ENCODE data around the gene ABCC4. TPM values are rescaled to one million over a fixed set of nuclear protein-coding genes. Genes with fewer than 3 reads are reported as not detected.

The ABCC4 gene
- polyA plus RNA-seq, 3 donors, result 21.2 to 22.6 (median 22.4) TPM

DNA sequence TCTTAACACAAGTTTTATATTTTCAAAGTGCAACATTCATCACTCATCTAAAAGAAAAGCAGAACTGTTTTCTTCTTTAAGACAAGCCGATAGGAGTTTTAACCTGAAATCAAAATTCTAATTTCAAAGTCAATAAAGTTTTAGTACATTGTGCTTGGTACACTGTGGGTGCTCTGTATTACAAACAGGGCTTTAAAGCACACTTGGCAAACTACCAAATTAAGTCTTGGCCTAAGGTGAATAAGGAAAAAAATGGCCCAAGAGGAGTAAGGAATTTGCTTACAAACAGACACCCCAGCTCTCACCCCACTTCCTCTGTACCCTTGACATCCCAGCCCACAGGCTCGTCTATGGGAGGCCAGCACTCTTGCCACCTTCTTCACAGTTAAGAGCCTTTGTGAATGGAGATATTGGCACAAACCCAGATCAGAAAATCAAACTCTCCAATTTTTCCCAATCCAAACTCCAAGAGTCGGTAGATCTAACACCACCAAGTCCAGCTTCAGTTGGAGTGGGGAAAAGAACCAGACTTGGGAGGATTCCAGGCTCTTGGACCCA lies 66.0 kb downstream of the ABCC4 start:
- DNase-seq (ENCODE audit: low read depth in 3 of 3, low spot score in 2 of 3), result no peak

DNA sequence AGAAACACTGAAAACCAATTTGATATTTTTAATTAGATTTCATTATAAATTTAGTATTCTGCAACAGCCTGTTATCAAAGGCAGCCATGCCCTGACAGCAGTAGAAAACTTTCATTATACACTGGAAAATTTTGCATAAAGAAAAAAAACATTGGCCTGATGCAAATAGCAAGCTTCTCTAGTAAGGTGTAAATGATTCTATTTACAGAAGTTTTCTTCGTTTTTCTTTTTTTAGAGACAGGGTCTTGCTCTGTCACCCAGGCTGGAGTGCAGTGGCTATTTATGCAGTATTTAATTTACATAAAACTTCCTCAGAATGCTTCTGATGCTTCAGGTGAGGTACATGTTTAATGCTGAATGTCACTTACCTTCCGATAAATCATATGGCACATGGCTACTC lies 67.0 kb downstream of the ABCC4 start:
- DNase-seq (ENCODE audit: low read depth in 3 of 3, low spot score in 2 of 3), result no peak

DNA sequence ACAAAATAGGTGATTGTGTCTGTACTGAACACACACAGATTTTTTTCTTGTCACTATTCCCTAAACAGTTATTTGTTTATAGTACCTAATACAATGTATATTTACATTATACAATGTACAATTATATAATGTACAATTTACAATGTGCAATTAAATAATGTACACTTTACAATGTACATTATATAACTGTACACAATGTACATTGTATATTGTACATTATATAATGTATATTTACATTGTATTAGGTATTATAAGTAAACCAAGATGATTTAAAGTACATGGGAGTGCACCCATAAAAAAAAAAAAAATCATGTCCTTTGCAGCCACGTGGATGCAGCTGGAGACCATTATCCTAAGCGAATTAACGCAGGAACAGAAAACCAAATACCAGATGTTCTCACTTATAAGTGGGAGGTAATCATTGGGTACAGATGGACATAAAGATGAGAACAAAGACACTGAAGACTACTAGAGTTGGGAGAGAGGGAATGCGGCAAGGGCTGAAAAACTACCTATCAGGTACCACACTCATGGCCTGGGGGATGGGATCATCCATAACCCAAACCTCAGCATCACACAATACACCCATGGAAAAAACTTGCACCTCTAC lies 68.1 kb downstream of the ABCC4 start:
- DNase-seq (ENCODE audit: low read depth in 3 of 3, low spot score in 2 of 3), result no peak

DNA sequence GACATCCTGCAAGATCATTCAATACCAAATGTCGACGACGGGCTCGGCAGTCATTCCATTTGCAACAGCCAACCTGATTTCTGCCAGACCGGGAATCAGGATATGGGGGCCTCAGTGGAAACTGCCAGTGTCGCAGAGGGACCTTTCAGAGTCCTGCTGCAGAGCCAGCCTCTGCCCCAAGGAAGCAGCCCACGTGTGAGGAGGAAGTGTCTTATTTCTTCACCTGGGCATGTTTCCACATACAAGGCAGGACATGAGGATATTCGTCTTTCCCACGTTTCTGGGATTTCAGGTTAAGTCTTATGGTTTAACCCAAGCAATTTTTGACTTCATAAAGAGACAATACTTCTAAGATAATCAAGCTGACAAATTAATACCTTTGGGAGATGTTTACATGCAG lies 69.9 kb downstream of the ABCC4 start:
- DNase-seq (ENCODE audit: low read depth in 3 of 3, low spot score in 2 of 3), result no peak

DNA sequence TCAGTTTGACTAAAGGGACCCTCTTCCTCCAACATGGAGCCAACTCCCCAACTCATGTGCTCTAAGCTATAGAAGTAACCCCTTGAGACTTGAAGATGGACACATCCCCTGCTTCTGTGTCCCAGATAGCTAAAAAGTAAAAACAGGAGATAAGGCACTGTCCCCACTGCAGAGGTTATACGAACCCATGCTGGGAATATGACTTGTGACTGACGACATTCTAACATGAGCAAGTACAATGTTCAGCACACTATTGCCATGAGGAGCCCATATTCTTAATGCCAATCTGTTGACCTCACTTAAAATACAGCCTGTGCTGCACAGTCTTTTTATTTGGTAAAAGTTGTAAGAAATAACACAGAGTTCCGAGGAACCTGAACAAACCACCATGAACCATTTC lies 71.4 kb downstream of the ABCC4 start:
- no peak for DNase-seq (ENCODE audit: low read depth in 3 of 3, low spot score in 2 of 3)

DNA sequence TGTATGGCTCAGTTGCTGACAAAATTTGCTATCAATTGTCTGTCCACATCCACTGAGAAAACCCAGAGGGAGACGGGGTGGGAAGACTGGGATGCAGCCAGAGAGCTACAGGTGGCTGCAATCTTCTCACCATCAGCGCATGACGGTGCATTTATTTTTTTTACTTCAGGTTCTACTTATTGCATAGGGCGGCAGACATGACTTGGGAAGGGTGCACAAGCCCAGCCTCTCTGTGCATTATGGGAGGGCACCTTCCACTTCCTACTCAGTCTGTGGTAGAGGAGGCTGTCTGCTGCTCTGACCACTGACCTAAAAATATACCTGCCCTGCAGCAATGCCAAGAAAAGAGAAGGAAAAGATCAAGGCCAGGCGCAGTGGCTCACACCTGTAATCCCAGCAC lies 73.1 kb downstream of the ABCC4 start:
- DNase-seq (ENCODE audit: low read depth in 3 of 3, low spot score in 2 of 3), result no peak

DNA sequence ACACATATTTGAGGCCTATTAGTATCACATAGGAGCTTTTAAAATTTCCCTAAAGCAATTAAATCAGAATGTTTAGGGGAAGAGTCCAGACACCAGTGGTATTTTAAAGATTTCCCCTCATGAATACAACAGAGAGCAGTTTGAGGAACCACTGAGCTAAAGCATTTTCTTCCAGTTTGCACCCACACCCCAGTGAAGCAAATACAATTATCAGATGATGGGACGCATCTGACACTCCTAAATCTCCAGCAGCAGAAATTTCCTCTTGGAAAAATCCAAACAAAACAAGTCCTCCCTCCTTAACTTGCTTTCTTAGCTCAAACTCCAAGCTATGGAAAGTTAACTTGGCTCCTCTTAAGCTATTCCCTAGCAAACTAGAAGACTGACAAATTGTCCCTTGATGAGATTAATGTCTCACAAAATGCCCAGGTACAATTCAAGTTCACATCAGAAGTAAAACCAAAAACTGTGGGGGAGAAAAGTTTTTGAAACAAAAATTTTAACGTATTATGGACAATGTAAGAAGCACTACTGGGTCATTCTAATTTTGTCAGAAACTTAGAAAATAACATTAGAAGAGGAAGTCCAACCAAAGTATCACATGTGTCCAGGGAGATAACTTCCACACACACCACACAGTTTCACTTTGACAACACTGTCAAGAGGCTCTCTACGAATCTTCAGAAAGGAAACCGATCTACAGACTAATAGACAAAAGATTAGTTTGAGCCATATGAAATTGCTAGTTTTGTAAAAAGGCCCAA lies 74.1 kb downstream of the ABCC4 start:
- peak in 2 of 3 donors; percentile 18 to 41 for DNase-seq (ENCODE audit: low read depth in 3 of 3, low spot score in 2 of 3)

DNA sequence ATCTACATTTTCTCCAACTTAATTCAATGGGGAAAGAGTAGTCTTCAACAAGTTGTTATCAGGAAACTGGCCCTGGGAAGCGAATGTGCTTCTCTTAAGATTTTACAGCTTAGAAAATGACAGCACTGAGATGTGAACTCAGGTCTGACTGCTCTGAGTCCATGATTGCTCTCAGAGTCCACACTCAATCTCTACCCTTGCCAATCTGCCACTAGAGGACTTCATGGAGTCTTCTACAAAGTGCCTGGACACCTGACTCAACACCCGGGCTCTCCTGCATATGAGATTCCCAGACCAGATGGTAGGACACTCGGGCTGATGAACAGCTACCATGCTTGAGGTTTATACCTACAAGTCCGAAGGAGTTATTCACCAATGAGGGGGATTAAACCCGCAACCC lies 74.8 kb downstream of the ABCC4 start:
- no peak for DNase-seq (ENCODE audit: low read depth in 3 of 3, low spot score in 2 of 3)

DNA sequence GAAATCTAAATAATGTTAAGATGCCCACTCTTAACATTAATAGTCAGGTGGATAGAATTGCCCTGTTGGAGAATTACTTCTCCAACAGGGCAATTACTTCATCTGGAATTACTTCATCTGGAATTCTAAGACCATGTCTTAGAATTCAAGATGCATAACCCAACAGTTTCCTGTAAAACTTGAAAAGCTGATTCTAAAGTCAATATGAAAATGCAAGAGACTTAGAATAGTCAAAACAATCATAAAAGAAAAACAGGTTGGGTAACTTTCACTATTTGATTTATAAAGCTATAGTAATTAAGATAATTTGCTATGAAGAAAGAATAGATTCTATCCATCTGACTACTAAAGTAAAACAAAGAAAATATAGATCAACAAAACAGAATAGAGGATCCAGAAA lies 75.2 kb downstream of the ABCC4 start:
- DNase-seq (ENCODE audit: low read depth in 3 of 3, low spot score in 2 of 3), result no peak

DNA sequence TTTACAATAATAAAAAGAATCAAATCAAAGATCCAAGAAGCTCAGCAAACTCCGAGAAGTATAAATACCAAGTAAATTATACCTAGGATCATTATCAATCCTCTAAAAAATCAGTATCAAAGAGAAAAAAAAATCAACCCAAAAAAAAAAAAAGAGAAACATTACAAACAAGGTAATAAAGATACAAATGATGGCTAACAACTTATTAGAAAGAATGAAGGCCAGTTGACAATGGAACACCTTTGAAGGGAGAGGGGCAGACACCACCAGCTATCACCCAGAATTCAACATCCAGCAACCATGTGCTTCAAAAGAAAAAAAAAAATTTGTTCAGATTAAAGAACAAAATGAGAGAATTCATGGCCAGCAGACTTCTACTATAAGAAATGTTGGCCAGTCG lies 77.2 kb downstream of the ABCC4 start:
- DNase-seq (ENCODE audit: low read depth in 3 of 3, low spot score in 2 of 3), result no peak

DNA sequence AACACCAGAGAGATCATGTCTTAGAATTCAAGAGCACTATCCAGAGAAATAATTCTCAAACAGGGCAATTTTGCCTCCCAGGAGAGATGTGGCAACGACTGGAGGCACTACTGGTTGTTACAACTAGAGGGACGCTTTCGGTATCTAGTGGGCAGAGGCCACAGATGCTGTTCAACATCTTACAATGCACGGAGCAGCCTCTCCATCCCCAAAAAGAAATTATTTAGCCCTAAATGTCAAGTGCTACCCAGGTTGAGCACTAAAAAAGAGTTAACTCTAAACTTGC lies 78.6 kb downstream of the ABCC4 start:
- no peak for DNase-seq (ENCODE audit: low read depth in 3 of 3, low spot score in 2 of 3)

DNA sequence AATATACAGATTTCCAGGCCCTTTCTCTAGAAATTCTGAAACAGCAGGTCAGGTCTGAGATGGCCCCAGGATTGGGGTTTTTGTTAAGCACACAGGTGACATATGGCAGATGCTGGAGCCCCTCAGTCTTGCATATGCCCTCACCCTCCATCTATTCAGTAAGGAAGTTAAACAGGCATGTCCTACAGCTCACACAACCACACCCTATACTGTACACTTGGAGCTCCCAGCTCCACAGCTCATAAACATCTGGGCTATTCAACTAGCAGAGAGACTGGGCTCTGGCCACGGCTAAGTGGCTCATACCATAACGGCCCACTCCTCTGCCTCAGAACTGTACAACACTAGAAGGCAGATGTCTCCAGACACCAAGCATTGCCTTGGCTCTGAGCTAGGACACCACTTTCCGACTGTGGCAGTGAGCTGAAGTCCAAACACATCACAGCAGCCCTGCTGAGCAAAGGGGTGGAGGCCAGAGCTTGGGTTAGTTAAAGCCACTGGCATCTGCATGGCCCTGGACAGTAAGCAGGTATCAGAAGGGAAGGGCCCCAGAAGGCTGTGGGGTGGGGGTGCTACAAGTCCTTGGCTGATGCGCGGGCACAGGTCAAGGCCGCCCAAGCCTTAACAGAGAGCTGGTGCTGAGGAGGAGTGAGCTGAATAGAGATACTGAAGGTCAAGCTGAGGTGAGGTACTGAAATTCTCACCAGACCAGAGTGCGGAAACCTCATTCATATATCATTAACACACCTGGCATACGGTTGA lies 79.1 kb downstream of the ABCC4 start:
- DNase-seq (ENCODE audit: low read depth in 3 of 3, low spot score in 2 of 3), result no peak

DNA sequence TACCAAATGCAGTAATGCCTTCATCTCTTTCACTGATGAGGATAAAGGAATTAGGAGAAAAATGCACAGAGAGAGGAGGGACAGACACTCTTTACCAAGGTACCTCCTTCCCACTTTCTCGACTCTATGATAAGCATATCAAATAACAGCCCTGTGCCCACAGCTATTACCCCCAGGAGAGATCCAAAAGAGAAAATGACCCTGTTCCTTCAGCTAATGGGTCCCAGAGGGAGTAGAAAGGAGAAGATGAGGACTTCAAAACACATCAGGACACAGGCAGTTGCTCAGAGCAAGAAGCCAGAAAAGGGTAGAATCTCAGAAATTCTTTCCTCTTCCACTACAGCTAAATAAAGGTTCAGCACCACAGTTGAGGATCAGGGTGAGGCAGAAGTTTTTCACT lies 80.6 kb downstream of the ABCC4 start:
- DNase-seq (ENCODE audit: low read depth in 3 of 3, low spot score in 2 of 3), result no peak

DNA sequence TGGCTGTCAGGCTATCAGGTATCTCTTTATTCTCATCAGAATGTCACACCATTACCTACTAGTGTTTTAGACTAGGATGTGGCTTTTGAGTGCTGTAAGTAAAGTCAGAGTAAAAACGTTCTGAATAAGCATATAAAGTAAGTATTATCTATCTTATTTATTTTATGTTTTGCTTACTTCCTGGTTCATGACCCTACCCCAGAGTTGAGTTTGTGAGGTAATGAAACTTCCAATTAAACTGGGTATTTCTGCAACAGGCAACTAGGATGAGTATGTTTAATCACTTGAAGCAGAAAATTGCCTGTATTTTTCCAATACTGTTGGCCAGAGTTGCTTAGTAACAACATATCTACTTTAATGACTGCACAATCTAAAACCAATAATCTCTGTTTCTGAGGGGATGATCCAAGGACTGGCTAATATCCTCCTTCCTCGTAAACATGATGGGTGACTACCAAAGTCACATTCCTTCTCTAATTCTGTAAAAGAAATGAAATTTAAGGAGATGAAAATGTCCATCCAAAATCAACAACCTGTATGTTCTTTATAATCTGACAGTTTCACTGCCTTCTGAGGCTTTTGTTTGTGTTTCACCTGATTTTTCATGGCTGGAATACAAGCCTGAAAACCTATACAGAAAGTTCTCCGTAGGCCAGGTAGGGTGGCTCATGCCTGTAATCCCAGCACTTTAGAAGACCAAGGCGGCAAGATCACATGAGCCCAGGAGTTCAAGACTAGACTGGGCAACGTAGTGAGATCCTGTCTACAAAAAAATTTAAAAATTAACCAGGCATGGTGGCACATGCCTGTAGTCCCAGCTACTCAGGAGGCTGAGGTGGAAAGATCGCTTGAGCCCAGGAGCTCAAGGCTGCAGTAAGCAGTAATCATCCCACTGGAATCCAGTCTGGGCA lies 83.1 kb downstream of the ABCC4 start:
- DNase-seq (ENCODE audit: low read depth in 3 of 3, low spot score in 2 of 3), result no peak

DNA sequence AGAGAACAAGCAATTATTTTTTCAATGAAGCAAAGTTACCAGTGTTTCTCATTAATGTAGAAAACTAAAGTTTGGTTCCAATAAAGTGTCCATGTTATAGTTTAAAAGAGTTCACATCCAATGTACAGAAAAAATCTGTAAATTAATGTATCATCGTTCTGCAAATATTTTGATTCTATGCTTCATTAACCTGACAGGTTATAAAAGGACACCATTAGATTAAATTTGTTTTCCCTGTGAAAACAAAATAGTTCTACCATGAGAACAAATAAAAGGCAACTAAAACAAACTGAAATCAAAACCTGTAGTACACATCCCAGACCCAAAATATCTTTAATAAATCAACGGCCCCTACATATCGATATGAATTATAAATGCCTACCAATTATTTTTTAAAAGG lies 85.1 kb downstream of the ABCC4 start:
- DNase-seq (ENCODE audit: low read depth in 3 of 3, low spot score in 2 of 3), result no peak

DNA sequence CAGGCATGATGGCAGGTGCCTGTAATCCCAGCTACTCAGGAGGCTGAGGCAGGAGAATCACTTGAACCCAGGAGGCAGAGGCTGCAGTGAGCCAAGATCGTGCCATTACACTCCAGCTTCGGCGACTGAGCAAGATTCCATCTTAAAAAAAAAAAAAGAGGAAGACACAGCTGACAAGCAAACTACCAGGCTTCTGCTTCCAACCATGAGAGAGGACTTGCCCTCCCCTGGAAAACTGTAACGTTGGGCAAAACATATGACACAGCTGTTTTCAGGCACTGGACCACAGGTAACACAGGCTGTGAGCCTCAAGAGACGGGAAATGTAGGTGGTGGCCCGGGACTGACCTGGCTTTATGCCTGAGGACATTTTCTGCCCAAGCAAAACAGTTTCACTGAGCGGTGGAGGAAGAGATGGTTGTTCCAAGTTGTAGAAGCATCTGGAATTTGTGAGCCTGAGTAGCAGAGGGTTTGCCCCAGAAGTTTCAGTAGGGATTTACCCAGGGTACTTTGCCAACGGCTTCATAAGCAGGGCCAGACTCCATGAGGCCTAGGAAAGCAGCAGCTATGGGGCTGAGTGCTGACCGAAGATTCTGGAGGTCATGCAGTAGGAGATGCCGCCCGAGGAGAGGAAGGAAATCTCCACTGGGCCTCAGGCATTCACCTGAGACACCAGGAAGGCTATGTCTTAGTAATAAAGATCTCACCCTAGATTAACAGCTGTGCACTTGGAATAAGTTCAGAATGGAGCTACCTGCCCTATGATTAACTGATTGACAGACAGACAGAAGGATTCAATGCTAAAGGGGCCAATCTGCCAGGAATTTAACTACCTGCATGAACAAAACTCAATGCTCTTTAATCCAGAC lies 88.0 kb downstream of the ABCC4 start:
- DNase-seq (ENCODE audit: low read depth in 3 of 3, low spot score in 2 of 3), result no peak

DNA sequence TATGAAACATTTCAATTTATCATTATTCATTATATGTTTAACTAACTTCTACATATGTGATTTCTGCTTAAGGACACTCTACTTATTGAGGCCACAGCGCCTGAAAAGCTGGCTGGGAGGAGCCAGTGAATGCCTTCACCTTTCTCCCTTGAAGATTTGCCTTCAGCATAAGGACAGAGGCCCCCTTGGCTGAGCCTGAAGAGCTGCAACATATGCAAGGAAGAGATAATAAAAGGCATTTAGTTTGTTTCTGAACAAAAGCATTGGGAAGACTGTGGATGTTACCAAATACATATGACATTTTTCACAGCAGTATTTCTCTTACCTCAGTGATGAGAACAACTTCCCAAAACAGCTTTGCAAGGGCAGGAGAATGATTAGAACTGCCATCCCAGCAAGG lies 92.1 kb downstream of the ABCC4 start:
- DNase-seq (ENCODE audit: low read depth in 3 of 3, low spot score in 2 of 3), result no peak

DNA sequence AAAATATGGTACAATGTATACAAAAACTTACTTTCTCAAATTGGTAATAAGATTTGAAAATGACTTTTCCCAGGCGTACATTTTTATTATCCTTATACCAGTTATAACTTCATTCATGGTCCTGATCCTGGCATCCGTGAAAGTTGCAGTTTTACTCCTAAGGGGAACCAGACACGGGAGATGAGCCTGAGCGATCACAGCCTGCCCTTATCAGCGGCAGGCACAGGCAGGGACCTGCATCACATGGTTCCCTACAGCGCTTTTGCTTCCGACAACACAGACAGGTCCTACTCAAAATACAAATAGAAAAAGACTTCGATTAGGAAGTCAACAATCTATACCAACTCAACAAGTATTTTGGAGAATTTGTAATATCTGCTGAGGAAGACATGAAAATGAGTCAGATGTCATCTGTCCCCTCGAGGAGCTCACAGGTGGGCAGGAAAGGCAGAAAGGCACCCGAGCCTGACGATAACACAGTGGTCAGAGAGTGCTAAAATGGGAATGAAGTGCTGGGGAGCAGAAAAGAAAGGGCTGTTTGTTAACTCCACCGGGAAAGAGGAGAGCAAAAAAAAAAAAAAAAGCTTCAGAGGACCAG lies 93.4 kb downstream of the ABCC4 start:
- no peak for DNase-seq (ENCODE audit: low read depth in 3 of 3, low spot score in 2 of 3)

DNA sequence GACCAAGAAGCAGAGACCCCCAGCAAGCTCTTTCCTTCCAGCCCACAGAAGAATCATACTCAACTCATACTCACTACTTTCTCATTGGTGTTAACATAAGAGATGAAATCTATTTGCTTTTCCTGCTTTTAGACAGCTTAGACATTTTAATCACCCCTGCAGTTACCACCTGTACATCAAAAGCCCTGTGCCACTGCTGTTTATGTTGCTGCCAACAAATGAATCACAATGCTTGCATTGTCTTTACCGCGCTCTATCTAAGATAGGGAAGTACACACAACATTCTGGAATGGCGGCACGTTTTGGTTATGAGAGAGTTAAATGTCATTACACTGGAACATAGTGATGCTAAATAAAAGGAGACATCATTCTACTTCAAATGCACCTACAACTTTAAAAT lies 95.1 kb downstream of the ABCC4 start:
- DNase-seq (ENCODE audit: low read depth in 3 of 3, low spot score in 2 of 3), result no peak

All from right renal cortex interstitium (tissue), 3 donors.